ENCODE measurements around the gene CASKIN1.

Gene CASKIN1

DNA sequence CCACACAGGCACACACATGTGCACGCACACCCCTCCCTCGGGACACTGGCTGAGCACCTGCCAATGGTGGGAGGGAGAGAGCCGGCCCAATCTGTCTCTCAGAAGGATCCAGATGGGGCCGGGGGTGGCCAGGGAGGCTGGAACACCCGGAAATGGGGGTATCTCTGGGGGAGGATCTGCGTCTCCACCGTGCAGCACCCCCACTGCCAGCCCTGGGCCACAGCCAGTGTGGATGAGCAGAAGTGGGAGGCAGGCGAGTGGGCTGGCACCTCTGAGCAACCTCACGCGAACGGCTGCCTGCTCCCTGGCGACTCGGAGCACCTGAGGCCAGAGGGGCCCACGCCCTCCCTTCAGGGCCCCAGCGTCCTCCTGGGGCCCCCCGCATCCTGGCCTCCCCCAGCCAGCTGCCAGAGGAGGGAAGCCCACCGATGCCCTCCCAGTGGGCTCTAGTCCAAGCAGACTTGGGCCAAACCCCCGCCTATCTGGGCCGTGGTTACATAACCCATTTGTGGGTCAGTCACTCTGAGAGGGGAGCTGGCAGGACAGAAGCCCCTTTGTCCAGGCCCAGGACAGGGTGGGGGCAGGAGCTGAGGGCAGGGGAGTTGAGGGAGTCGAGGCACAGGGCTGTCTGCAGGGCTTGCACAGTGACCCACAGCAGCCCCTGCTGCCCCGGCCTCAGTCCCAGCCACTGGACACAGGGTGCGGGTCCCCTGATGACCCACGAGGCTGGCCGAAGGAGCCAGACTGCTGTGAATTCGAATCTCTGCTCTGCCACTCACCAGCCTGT is 5.6 kb downstream of the CASKIN1 start:
- DNase-seq = no peak

DNA sequence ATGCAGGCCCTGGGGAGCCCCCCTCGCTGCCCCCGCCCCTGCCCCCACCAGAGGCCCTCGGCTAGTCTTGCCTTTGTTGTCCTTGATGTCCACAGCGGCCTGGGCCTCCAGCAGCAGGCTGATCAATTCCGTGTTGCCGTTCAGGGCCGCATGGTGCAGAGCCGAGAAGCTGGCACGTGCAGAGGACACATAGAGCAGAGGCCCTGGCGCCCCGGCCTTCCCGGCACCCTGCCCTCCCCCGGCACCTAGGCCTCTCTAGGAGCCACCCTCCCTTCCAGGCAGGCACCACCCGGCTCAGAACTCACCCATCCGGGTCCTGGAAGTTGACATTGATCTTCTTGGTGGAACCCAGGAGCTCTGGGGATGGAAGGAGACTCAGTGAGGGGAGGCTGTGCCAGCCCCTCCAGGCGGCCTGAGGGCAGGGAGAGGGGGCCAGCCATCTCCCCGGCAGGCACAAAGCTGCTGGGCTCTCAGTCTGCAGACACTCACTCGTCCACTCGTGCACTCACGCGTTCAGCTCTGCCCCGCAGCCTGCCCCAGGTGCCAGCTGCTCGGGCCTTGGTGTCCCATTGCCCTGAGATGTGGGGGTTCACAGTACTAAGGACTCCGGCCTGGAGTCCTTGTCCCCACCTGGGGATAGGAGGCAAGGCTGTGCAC is 6.3 kb downstream of the CASKIN1 start:
- no peak for DNase-seq

GRCh38 chr16:2189252-2189893 is 7.0 kb downstream of the CASKIN1 start:
- no peak for DNase-seq

DNA sequence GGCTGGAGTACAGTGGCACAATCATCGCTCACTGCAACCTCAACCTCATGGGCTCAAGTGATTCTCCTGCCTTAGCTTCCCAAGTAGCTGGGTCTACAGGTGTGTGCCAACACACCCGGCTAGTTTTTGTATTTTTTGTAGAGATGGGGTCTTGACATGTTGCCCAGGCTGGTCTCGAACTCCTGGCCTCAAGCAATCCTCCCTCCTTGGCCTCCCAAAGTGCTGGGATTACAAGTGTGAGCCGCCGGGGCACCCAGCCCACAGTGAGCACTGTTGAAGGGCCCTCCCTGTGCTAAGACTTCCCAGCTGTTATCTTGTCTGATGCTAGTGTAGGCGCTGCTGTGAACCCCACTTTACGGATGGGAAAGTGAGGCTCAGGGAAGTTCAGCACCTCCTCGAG is 8.0 kb downstream of the CASKIN1 start:
- no peak for DNase-seq

DNA sequence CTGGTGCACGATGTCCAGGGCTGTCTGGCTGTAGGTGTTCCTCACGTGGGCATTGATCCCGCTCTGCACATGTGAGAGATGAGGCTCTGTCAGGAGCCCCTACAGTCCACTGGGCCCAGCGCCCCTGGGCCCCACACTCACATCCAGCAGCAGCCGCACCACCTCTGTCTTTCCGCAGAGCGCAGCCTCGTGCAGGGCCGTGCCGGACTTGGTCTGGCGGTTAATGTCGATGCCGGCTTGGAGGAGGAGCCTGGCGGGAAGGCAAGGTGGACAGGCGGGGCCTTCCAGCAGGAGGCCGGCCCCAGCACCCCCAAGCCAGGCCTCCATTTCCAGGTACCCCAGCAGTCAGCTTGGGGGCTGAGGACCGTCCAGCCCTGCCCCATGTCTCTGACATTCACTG is 9.2 kb downstream of the CASKIN1 start:
- DNase-seq = no peak

- no peak for DNase-seq
Measured at GRCh38 chr16:2186505-2186904, 9.9 kb downstream of the CASKIN1 start.

GRCh38 chr16:2186064-2186463 is 10.3 kb downstream of the CASKIN1 start:
- no peak for DNase-seq

DNA sequence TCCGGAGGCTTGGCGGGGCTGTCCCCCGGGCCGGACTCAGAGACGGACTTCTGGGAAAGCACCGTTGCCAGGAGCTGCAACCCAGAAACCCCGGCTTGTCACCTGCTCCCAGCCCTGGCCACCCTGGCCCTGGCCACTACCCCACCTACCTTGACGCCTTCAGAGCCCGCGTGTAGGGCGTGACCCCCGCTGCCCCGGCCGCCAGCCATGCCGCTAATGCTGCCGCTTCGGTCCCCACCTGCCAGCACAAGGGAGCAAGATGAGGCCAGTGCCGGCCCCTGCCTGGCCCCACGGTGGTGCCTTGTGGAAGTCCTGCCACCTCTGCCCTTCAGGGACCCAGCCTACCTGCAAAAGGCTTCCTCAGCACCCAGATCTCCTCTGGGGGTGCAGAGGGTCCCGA is 11.4 kb downstream of the CASKIN1 start:
- DNase-seq = no peak

DNA sequence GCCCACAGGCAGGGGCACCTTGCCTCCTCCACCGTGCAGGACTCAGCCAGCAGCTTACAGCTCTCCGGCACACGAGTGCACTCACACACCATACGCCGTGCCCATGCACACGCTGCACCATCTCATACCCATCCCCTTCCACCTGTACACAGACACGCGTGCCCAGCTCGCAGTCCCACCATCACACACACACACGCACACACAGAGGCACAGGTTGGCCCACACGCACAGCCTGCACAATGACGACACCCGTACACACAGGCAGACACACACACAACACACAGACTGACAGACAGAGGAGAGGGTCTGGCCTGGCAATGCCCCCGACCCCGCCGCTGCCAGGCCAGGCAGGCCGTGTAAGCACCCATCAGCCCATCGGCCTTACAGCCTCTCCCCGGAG is 12.1 kb downstream of the CASKIN1 start:
- no peak for DNase-seq

GRCh38 chr16:2183671-2184070 is 12.7 kb downstream of the CASKIN1 start:
- no peak for DNase-seq

- DNase-seq = no peak
Measured at GRCh38 chr16:2181952-2182351, 14.5 kb downstream of the CASKIN1 start.

DNA sequence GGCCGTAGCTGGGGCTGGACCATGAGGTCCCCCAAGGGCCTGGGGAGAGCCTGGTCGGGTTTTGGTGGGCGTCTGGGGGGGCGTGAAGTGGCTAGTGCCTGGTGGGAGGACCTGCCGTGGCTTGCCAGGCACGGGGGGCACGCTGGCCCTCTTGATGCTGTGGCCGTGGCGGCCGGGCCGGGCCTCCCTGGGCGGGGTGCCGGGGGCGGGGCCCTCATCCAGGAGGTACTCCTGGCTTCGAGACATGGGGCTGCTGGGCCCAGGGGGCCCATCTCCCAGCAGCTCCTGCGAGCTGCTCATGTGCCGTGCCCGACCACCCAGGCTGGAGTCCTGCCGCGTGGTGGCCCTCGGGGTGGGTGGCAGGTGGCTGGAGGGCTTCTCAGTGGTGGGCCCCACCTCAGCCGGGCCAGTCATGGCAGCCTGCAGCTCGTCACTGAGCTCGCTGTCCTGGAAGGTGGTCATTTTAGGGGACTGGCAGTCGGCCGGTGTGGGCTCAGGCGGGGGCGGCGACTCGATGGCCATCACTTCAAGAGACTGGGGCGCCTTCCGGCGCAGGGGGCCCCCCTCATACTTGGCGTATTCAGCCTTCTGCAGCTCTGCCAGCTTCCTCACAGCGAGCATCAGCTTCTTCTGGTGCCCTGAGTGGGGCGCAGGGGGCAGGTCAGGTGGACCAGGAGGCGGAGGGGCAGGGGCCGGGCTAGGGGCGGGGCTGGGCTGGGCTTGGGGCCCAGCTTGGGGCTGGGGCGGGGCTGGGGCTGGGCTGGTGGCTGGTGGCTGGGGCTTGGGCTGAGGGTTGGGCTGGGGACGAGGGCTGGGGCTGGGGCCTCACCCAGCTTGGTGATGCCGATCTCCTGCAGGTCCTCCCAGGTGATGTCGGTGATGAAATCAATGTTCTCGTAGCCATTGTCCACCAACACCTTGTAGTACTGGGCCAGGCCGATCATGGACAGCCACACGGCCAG is 15.2 kb downstream of the CASKIN1 start:
- DNase-seq = no peak

DNA sequence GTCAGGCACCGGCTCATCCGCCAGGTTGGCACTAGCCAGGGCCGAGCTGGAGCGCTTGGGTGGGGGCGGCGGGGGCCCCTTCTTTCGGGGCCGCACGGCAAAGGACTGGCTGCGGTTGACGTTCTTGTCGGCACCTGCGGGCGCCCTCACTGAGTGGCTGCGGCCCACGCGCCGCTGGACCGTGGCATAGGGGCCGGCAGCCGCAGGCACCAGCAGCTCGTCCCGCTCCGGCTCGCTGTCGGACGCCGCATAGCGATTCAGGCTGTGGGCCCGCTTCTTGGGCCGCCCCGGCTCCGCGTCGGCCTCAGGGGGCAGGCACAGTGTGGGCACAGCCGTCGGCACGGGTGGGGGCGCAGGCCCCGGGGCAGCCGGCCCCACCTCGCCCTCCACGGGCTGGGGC is 15.9 kb downstream of the CASKIN1 start:
- DNase-seq = no peak

GRCh38 chr16:2179576-2179975 is 16.8 kb downstream of the CASKIN1 start:
- no peak for DNase-seq

- no peak for DNase-seq
Measured at GRCh38 chr16:2179107-2179501, 17.3 kb downstream of the CASKIN1 start.

GRCh38 chr16:2178321-2179106 is 17.9 kb downstream of the CASKIN1 start:
- DNase-seq = no peak

DNA sequence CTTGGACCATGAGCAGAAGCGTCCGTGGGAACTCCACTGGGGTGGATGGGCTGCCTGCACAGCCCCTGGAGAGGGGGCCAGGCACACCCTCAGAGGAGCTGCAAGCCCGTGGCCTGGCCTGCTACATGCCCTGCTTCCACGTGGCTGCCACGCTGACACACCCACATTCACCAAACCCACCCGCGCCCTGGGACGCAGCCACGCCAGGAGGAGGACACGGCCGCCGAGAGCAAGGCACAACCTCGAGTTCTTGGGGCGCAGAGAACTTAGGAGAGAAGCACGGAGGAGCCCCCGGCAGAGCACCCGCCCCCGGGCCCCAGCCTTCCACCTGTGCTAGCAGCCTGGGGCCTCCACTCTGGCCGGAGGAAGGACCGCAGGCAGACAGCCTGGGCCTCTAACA is 18.8 kb downstream of the CASKIN1 start:
- DNase-seq = no peak

GRCh38 chr16:2177101-2177500 is 19.3 kb downstream of the CASKIN1 start:
- DNase-seq = no peak

DNA sequence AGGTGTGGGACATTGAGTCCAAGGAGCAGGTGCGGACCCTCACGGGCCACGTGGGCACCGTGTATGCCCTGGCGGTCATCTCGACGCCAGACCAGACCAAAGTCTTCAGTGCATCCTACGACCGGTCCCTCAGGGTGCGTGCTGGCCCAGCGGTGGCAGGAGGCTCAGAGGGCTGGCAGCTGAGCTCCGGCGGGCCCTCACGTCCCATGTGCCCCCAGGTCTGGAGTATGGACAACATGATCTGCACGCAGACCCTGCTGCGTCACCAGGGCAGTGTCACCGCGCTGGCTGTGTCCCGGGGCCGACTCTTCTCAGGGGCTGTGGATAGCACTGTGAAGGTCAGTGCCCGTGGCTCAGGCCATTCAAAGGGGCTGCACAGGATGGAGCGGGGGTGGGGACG is 20.4 kb downstream of the CASKIN1 start:
- DNase-seq = no peak

DNA sequence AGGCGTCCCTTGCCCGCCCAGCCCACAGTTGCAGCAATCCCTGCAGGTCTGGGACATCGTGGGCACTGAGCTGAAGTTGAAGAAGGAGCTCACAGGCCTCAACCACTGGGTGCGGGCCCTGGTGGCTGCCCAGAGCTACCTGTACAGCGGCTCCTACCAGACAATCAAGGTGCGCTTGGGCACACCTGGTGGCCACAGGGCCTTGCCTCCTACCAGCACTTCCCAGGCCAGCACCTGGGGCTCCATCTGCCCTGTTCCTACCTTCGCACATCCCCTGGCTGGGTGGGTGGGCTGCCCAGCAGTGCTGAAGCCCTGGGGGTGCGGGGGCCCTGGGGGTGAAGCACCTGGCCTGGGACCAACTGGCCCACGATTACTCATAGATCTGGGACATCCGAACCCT is 21.0 kb downstream of the CASKIN1 start:
- DNase-seq = no peak

DNA sequence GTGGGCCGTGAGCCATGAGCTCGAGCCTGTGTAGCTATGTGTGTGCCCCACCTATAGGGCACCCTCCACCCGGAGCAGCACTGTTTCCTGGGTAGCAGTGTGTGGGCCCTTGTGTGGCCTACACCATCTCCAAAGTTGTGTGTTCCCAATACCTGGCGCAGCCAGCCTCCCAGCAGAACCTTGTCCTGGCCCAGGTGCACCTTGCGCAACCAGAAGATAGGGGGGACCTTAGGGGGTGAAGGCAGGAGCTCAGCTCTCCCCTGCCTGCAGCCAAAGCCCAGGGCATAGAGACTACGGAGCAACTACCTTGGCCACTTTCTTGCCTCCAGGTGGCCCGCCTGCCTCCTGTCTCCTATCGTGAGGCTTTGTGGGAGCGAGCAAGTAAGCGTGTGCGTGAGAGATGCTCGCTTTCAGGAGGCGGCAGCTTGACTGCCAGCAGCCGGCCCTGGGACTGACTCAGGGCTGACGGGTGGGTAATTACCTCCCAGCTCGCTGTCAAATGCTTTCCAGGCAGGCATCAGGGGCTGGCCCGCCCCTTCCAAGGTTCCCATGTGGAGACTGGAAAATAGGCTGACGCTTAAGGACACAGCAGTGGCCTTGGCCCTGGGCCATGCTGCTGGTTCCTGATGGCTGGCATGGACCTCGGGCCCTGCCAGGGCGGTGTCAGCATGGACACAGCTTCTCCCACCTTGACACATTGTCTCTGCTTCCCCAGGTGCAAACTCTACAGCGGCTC is 21.8 kb downstream of the CASKIN1 start:
- DNase-seq = no peak

- DNase-seq = no peak
Measured at GRCh38 chr16:2173916-2174315, 22.5 kb downstream of the CASKIN1 start.

Measured in DMS79 treated with DMSO at 0.1 percent for 48 hours (cell line).